ENCODE results near the gene THOC6. TPM values are rescaled to one million over a fixed set of nuclear protein-coding genes. Genes with fewer than 3 reads are reported as not detected.

The THOC6 gene
- total and polyA plus RNA-seq, 9 of the 15 experiments (the other 6 are each of a cell fraction or from before 2014, with no cell fraction given) = 2.5 to 65.4 (median 42.3) TPM

GRCh38 chr16:2980227-2981176 is 43.3 kb upstream of the THOC6 start, which contains the start of gene PKMYT1 (continued):
- no peak for TF ChIP-seq CCAR2 (IDR thresholded peaks at IDR 0.05; ENCODE audit: low read depth, low read length)
- TF ChIP-seq AFF1 (IDR thresholded peaks at IDR 0.05; ENCODE audit: low read depth in 1 of 2, partially characterized antibody in 2 of 2) = no peak
- 0 out of 2 replicates have a peak, but pooled peaks have one; percentile 10 for TF ChIP-seq ELK3 (CRISPR knock-in tag; IDR thresholded peaks at IDR 0.05)
- no peak for TF ChIP-seq EP300 (IDR thresholded peaks at IDR 0.05; ENCODE audit: low read length)
- no peak for TF ChIP-seq ZNF699 (CRISPR knock-in tag; IDR thresholded peaks at IDR 0.05; ENCODE audit: insufficient replicate concordance)
- no peak for TF ChIP-seq ZBTB9 (CRISPR knock-in tag; IDR thresholded peaks at IDR 0.05)
- no peak for TF ChIP-seq ARID2 (IDR thresholded peaks at IDR 0.05)
- no peak for TF ChIP-seq SNIP1 (IDR thresholded peaks at IDR 0.05; ENCODE audit: low read depth)
- no peak for TF ChIP-seq SP2 (IDR thresholded peaks at IDR 0.05; ENCODE audit: extremely low read depth, low read depth, low read length, poor library complexity, severe bottlenecking)
- no peak; the same call in 1 of the 2 replicates for TF ChIP-seq MEF2D (tag; conservative IDR thresholded peaks at IDR 0.05; ENCODE audit: low read depth)
- no peak for TF ChIP-seq CSDE1 (IDR thresholded peaks at IDR 0.05)
- TF ChIP-seq RB1 (IDR thresholded peaks at IDR 0.05; ENCODE audit: low read depth) = peak; percentile 77
- TF ChIP-seq ZBTB11 (CRISPR knock-in tag; IDR thresholded peaks at IDR 0.05) = no peak; a peak in 2 of 6 replicates
- TF ChIP-seq ZNF395 (CRISPR knock-in tag; IDR thresholded peaks at IDR 0.05) = no peak; the same call in 1 of the 2 replicates

Data from K562 (cell line).